ENCODE measurements around the gene C1orf35.

GRCh38 chr1:228123505-228123904 lies 20.4 kb upstream of the C1orf35 start:
- TF ChIP-seq, protein P1, sequence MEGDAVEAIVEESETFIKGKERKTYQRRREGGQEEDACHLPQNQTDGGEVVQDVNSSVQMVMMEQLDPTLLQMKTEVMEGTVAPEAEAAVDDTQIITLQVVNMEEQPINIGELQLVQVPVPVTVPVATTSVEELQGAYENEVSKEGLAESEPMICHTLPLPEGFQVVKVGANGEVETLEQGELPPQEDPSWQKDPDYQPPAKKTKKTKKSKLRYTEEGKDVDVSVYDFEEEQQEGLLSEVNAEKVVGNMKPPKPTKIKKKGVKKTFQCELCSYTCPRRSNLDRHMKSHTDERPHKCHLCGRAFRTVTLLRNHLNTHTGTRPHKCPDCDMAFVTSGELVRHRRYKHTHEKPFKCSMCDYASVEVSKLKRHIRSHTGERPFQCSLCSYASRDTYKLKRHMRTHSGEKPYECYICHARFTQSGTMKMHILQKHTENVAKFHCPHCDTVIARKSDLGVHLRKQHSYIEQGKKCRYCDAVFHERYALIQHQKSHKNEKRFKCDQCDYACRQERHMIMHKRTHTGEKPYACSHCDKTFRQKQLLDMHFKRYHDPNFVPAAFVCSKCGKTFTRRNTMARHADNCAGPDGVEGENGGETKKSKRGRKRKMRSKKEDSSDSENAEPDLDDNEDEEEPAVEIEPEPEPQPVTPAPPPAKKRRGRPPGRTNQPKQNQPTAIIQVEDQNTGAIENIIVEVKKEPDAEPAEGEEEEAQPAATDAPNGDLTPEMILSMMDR (IDR thresholded peaks at IDR 0.05): no peak
- TF ChIP-seq POLR2A (IDR thresholded peaks at IDR 0.05): no peak

Data from adrenal gland (tissue), 5 donors.